ENCODE results near the gene ZFPM1.
"Not testable (repeated sequence)": the region's sequence is repeated elsewhere in the genome, so short reads cannot be mapped to it uniquely, and the experiment has no call there.

ZFPM1 gene

GRCh38 chr16:88453217-88453531 is at the start of gene ZFPM1:
Gene ZFPM1, plus strand, starts transcription at chr16:88453280. Its CDS starts 359 bp downstream, at chr16:88453639.
- FAIRE-seq = no peak

DNA sequence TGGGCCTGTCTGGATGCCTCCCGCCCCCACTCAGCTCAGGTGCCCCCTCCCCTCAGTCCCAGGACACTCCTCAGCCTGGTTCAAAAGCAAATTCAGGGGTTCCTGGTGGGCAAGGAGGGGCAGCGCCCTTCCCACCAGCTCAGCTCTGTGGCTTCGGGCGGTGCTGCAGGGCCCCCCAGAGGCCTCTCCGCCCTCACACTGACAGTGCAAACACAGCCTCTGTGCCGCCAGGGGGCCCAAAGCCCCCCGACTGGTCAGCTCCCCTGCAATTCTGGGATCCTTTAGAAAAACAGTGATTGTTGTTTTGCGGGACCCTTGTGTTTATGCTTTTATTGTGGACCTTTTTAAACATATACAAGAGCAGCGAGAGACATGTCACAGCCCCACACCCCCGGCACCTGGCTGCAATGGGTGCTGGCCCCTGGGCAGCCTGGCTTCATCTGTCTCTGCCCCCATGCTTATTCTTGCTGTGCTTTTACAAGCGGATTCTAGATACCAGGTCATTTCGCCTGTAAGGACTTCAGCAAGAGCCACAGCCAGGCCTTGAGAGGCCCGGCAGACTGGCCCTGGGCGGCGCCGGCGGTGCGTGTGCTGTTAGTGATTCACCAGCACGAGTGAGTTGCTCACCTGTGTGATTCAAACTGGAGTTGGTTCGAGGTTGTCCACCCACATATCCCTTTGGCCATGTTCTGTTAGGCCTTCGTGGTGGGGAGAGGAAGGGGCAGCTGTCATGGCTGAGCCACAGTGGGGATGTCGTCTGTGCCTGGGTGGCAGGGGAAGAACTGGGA is 49.1 kb upstream of the ZFPM1 start:
- no peak for FAIRE-seq

GRCh38 chr16:88404769-88405168 is 48.3 kb upstream of the ZFPM1 start:
- FAIRE-seq = no peak

GRCh38 chr16:88405216-88406060 is 47.6 kb upstream of the ZFPM1 start:
- no peak for FAIRE-seq

- no peak for FAIRE-seq
Measured at GRCh38 chr16:88406096-88407041, 46.7 kb upstream of the ZFPM1 start.

DNA sequence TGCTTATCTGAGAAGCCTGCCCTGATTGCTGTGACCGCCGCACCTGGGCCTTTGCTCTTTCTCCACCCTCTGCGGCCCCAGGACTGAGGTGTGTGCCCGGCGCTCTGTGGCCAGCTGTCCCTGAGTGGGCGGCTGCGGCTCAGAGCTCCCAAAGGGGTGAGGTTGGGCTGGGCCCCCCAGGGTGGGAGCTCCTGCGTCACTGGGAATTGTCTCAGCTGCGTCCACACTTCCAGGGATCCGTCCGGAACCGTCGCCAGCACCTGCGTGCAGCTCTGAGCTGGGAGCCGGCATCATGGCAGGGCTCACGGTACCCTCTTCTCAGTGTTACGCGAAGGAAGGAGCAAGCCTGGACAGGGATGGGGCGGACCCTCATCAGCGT is 46.0 kb upstream of the ZFPM1 start:
- no peak for FAIRE-seq

DNA sequence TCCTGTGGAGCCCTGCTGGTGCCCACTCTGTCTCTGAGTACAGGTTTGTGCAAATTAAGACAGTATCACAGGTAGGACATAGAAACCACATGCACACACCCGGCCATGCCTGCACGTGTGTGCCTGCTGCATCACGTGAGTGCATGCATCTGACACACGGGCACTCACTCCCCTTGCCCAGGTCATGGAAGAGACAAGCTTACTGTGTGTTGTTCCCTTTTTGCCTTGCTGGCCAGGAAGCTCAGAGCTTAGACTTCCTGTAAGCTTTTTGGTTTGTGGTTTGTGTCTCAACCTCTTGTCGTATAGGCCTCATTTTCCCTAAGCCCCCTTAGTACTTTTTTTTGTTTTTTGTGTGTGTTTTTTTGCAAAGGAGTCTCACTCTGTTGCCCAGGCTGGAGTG is 45.3 kb upstream of the ZFPM1 start:
- FAIRE-seq = no peak

DNA sequence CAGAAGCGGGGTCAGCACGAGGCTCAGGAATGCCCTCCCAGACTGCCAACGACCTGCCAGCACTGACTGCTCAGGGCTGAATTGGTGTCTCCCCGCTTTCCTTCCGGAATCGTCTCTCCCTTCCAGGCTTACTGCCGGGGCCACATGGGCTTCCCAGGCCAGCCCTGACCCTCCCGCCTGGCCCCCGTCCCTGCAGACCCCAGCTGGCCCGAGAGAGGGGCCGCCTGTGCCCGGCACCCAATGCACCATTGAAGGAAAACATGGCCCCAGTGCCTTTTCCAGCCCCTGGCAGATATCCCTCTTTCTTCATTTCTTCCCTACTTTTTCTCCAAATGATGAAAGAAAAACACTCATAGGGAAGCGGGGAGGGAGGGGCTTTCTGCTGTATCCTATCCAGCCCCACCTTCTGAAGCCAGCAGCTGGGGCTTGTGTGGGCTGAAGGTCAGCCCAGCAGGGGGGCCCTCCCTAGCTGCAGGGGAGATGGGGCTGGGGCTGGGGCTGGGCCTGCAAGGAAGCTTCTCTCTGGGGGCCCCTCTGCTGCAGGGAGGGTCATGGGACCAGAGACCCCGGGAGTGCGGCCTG is 44.4 kb upstream of the ZFPM1 start:
- FAIRE-seq = no peak

GRCh38 chr16:88409296-88410065 is 43.6 kb upstream of the ZFPM1 start:
- FAIRE-seq = no peak

GRCh38 chr16:88410297-88410968 is 42.6 kb upstream of the ZFPM1 start:
- not testable (repeated sequence) for FAIRE-seq

- FAIRE-seq = no peak
Measured at GRCh38 chr16:88411951-88412576, 41.0 kb upstream of the ZFPM1 start.

DNA sequence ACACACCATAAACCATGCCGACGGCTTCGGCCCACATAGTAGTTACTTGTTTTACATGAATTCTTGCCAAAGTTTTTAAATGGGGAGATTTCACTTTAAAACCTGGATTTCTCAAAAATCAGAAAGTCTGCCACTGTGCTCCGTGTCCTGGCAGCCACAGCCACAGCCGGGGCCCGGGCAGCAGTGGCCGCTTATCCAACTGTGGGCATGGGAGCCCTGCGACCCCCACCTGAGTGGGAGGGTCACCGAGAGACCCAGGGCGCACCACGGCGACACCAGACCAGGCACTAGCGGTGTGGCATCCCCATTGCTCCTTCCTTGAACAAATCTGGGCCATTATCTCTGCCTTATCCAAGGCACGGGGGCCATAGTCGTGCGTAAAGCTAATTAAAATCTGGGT is 40.3 kb upstream of the ZFPM1 start:
- no peak for FAIRE-seq

DNA sequence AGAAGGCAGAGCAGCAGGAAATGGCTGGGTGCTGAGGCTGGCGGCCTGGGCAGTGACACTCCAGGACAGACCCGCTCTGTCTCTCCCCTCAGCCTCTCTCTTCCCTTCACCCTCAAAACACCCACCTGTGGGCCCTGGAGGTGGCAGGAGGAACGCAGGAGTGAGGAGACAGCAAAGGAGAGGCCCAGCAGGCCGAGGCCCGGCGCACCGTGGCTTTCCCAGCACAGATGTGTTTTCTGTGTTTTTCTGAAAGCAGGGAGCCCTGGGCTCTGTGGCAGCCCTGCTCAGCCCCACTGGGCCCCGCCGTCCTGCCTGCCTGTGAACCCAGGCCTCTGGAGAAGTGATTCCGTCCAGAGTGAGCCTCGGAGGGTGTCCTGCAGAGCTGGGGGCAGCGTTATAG is 39.8 kb upstream of the ZFPM1 start:
- no peak for FAIRE-seq

DNA sequence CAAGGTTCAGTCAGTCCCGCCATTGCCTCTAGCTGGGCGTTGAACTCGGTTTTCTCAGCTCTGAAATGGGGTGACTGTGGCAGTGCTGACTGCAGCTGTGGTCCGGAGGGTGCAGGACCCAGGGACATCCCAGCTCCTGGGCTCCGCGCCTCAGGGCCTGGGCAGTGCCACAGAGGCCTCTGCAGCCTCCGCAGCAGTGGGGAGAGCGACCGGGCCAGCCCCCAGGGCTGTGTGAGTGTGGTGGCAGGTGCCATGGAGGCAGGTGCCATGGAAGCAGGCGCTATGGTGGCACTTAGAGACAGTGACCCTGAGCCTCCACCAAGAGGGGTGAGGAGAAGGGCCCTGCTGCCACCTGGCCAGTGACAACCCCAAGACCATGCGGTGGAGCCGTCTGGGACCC is 39.4 kb upstream of the ZFPM1 start:
- FAIRE-seq = no peak

DNA sequence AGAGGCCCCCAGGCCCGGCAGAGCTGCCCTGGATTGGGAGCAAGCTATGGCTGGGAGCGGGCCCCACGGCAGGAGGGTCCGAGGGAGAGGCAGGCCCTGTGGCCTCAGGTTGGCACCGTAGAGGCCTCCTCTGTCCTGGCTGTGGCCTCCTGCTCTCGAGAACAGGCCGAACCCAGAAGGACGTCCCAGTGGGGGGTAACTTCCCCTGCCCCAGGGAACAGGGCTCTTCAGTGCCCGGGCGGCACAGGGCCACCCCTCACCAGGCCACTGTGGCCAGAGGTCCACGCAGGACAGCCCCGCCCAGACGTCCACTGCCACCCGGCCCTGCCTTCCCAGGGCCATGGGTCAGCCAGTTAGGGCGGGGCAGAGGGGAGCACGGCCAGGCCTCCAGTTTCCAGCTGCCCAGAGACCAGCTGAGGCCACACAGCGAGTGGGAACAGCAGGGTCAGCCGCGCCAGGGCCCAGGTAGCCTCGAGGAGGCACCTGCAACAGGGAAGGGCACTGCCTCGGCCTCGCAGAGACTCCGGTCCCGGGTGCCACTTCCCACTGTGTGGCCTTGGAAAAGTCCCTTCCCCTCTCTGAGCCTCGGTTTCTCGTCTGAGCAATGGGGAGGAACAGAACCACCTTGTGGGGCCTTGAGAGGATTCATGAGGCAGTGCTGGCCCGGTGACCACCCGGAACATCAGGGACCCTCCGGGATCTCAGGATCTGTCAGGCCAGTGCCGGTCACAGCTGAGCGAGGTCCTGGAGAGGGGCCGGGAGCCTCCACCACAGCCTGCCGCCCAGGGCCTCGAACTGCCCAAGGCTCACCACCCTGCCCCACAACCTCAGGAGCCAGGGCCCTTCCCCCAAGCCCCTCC is 38.3 kb upstream of the ZFPM1 start:
- FAIRE-seq = no peak

GRCh38 chr16:88415381-88415705 is 37.7 kb upstream of the ZFPM1 start:
- no peak for FAIRE-seq

DNA sequence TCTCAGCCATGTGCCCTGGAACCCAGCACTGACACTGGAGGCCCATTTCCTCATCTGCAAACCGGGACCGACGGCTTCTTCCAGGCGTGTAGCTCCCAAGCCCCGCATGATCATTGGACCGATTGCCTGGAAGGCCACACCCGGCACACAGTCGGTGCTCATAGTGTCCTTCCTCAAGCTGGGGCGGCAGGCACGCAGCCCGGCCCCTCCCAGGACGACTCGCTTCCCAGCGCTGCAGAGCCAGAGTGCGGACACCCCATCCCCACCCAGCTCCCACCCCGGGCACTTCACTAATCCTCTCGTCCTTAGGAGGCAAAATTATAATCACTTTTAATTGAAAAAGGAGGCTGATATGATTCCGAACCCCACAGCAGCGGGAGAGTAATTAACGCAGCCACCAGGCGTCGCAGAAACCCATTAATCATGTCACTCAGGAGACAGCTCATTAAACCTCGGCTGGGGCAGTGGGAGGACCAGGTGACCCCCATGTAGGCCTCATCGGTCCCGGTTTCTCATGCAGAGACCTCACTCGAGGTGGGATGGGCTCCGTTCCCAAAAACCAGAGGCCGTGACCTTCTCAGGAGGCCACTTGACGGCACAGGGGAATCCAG is 37.3 kb upstream of the ZFPM1 start:
- FAIRE-seq = no peak

- no peak for FAIRE-seq
Measured at GRCh38 chr16:88416686-88417085, 36.4 kb upstream of the ZFPM1 start.

DNA sequence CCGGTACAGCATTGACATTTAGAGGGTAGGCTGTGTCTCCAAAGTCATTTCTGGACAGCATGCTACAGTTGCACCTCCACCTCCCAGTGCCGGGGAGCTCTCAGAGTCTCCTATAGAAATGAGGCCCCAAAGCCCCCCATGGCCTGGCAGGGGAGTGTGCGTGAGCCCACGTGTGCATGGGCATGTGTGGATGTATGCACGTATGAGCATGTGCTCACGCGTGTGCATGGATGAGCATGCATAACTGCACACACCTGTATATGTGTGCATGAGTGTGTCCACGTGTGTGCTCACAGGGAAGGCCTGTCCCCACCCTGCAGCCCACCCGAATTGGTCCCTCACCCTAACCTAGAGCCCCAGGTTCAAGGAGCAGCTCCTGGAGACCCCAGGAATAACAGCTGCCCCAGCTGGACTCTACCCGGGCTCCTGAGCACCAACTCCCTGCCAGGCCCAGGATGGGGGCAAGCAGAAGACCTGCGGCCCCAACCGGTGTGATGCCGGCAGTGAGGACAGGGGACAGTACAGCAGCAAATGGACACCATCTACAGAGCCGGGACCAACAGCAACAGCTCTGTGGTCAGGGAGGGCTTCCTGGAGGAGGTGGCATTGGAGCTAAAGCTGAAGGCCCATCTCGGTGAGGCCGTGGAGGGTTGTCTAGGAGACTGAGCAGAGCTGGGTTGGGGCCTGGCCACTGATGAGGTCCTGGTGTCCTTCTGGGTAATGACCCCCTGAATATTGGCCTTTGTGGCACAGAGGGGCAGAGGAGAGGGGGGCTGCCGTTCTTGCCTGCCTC is 35.2 kb upstream of the ZFPM1 start:
- FAIRE-seq = no peak

All from endometrium (tissue), 2 donors.